Mammary epithelial cell (primary cell): ENCODE results near the gene GBE1.

ENCODE experiments used
- CTCF ChIP-seq, 2 donors: IDR thresholded peaks in 1 of 2; conservative IDR thresholded peaks in 1 of 2; 2 replicates each; pipeline ENCODE4 v1.5.1; 2011 to 2012; ENCODE audit warnings: inconsistent platforms in 2 of 2, low read length in 2 of 2, mild to moderate bottlenecking in 2 of 2, control low read depth in 1 of 2, low read depth in 1 of 2; ENCODE audit not compliant: insufficient read depth in 1 of 2; ENCODE audit errors: extremely low read depth in 1 of 2
- EZH2 ChIP-seq: IDR thresholded peaks from 2 replicates; pipeline ENCODE4 v1.6.1; 2012; ENCODE audit warnings: low read length, inconsistent platforms, borderline replicate concordance

- TF ChIP-seq CTCF (conservative IDR thresholded peaks at IDR 0.05 in 1 of 2, IDR thresholded peaks at IDR 0.05 in 1 of 2; ENCODE audit: extremely low read depth in 1 of 2, insufficient read depth in 1 of 2, low read depth in 1 of 2, low read length in 2 of 2), result no peak
- no peak for TF ChIP-seq EZH2
Measured at GRCh38 chr3:81497572-81498251, 263.7 kb downstream of the GBE1 start.
